HepG2 (cell line): ENCODE data around the gene AHRR. TPM values are rescaled to one million over a fixed set of nuclear protein-coding genes. Genes with fewer than 3 reads are reported as not detected.

Experiments
- AKAP8 ChIP-seq: sonication (generic); formaldehyde crosslinking; IDR thresholded peaks from 2 replicates; pipeline ENCODE4 v1.5.1; 2020; ENCODE audit warnings: mild to moderate bottlenecking, missing genetic modification reagents
- ESRRA ChIP-seq: sonication (generic); formaldehyde crosslinking; IDR thresholded peaks from 2 replicates; pipeline ENCODE4 v1.5.1; 2020; ENCODE audit warnings: mild to moderate bottlenecking, low read depth, missing genetic modification reagents
- FOSL1 ChIP-seq: sonication (generic); formaldehyde crosslinking; IDR thresholded peaks from 2 replicates; pipeline ENCODE4 v1.9.0; 2021; ENCODE audit warnings: missing genetic modification reagents, borderline replicate concordance
- GZF1 ChIP-seq: sonication (generic); formaldehyde crosslinking; IDR thresholded peaks from 2 replicates; pipeline ENCODE4 v1.5.1; 2020; ENCODE audit warnings: mild to moderate bottlenecking, missing genetic modification reagents
- SALL1 ChIP-seq: sonication (generic); formaldehyde crosslinking; IDR thresholded peaks from 2 replicates; pipeline ENCODE4 v1.8.0; 2022; ENCODE audit warnings: mild to moderate bottlenecking, missing genetic modification reagents
- SMAD9 ChIP-seq: sonication (generic); formaldehyde crosslinking; IDR thresholded peaks from 2 replicates; pipeline ENCODE4 v1.5.1; 2020; ENCODE audit warnings: mild to moderate bottlenecking, missing genetic modification reagents
- ZBTB7B ChIP-seq: sonication (generic); formaldehyde crosslinking; IDR thresholded peaks from 2 replicates; pipeline ENCODE4 v1.4.0; 2020; ENCODE audit warnings: missing genetic modification reagents
- ZFP90 ChIP-seq: sonication (generic); formaldehyde crosslinking; IDR thresholded peaks from 2 replicates; pipeline ENCODE4 v1.8.0; 2022; ENCODE audit warnings: missing genetic modification reagents, mild to moderate bottlenecking, inconsistent platforms, borderline replicate concordance
- ZNF292 ChIP-seq: sonication (generic); formaldehyde crosslinking; IDR thresholded peaks from 2 replicates; pipeline ENCODE4 v1.8.1; 2022; ENCODE audit warnings: mild to moderate bottlenecking, low read depth, missing genetic modification reagents, borderline replicate concordance
- ZNF737 ChIP-seq: sonication (generic); formaldehyde crosslinking; IDR thresholded peaks from 2 replicates; pipeline ENCODE4 v1.5.0; 2020; ENCODE audit warnings: missing genetic modification reagents, mild to moderate bottlenecking, borderline replicate concordance
- ZNF766 ChIP-seq: sonication (generic); formaldehyde crosslinking; IDR thresholded peaks from 2 replicates; pipeline ENCODE4 v1.5.0; 2020; ENCODE audit warnings: missing genetic modification reagents, borderline replicate concordance
- polyA plus RNA-seq, 8 experiments: library from polyadenylated mRNA; depleted of rRNA in 3 of 8; stranded (reverse) in 7 of 8; unstranded in 1 of 8; fragments of >200 nt; fragmentation: Illumina TruSeq in 4 of 8; extraction: Trizol in 4 of 8; gene quantifications; 2 replicates each; pipeline versions ENCODE4 v1.2.1 to v1.2.3, GENCODE V29; 2011 to 2016; ENCODE audit warnings: low read depth in 4 of 8, missing spikeins in 1 of 8, mixed read lengths in 1 of 8; ENCODE audit not compliant: insufficient read depth in 1 of 8
- total RNA-seq, 5 experiments: library from RNA; depleted of rRNA; stranded (reverse); fragments of >200 nt; fragmentation: Illumina TruSeq; extraction: Trizol; gene quantifications; 2 replicates each; pipeline ENCODE4 v1.2.3, GENCODE V29; 2016; ENCODE audit warnings: low read depth in 1 of 5
- TF ChIP-seq, protein P1 (sequence below): sonication (generic); formaldehyde crosslinking; conservative IDR thresholded peaks from 2 replicates; pipeline ENCODE4 v1.5.0; 2020; ENCODE audit warnings: missing genetic modification reagents
- TF ChIP-seq, protein P2 (sequence below): sonication (generic); formaldehyde crosslinking; IDR thresholded peaks from 2 replicates; pipeline ENCODE4 v1.4.0; 2020; ENCODE audit warnings: mild to moderate bottlenecking, missing genetic modification reagents
- TF ChIP-seq, protein P3 (sequence below): sonication (generic); formaldehyde crosslinking; IDR thresholded peaks from 2 replicates; pipeline ENCODE4 v1.4.0; 2020; ENCODE audit warnings: mild to moderate bottlenecking, missing genetic modification reagents
- TF ChIP-seq, protein P4 (sequence below): sonication (generic); formaldehyde crosslinking; IDR thresholded peaks from 2 replicates; pipeline ENCODE4 v1.4.0; 2020; ENCODE audit warnings: mild to moderate bottlenecking, missing genetic modification reagents
- TF ChIP-seq, protein P5 (sequence below): IDR thresholded peaks from 2 replicates; pipeline ENCODE4 v1.6.1; 2016; ENCODE audit warnings: control low read depth
- TF ChIP-seq, protein P6 (sequence below): sonication (generic); formaldehyde crosslinking; IDR thresholded peaks from 2 replicates; pipeline ENCODE4 v1.8.0; 2022; ENCODE audit warnings: missing genetic modification reagents, mild to moderate bottlenecking, inconsistent platforms, borderline replicate concordance

The AHRR gene
- total and polyA plus RNA-seq, 2 of the 13 experiments (the other 11 are each of a cell fraction or from before 2014, with no cell fraction given) = 0.28 to 0.35 TPM

DNA sequence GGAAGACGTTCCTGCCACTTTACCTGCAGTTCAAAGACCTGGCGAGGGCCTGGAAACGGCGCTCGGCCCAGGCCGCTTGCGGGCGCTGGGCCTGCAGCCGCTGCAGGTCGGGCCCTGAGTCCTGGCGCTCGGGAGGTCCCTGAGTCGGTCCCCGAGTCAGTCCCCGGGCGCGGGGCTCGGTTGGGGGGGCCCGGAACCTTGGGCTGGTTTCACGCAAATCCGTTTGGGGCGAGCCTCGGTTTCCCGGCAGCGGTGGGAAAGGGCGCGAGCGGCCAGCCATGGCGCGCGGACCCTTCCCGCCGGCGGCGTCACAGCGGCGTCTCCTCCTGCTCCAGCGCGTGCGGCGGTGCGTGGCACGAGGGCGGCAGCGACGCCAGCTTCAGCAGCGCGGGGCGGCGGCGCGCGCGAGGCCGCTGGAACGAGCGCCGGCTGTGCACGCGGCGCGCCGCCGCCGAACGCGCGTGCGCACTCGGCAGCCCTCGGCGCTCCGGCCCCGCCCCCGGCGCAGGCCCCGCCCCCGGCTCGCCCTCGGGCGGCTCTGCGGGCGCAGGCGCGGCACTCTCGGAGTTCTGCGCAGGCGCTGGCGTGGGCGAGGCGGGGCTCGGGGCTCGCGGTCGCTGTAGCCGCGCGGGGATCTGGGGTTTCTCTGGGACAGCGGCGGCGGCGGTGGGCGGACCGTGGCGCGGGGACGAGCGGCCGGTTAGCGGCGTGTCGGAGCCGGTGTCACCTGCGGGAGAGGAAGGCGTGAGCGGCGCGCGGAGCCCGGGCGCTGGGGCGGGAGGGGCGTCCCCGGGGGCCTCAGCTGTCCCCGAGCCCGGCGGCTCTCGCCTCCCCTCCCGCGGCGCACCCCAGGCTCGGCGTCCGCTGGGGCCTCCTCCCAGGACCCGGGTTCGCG is 151.4 kb downstream of the AHRR start (continued):
- TF ChIP-seq, protein P1, sequence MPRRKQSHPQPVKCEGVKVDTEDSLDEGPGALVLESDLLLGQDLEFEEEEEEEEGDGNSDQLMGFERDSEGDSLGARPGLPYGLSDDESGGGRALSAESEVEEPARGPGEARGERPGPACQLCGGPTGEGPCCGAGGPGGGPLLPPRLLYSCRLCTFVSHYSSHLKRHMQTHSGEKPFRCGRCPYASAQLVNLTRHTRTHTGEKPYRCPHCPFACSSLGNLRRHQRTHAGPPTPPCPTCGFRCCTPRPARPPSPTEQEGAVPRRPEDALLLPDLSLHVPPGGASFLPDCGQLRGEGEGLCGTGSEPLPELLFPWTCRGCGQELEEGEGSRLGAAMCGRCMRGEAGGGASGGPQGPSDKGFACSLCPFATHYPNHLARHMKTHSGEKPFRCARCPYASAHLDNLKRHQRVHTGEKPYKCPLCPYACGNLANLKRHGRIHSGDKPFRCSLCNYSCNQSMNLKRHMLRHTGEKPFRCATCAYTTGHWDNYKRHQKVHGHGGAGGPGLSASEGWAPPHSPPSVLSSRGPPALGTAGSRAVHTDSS (CRISPR knock-in tag) = no peak
- TF ChIP-seq ZBTB7B (CRISPR knock-in tag) (peak; percentile 17; the same call in 1 of the 2 replicates), GZF1 (CRISPR knock-in tag) (no peak), ZFP90 (CRISPR knock-in tag) (peak; percentile 88; the same call in 1 of the 2 replicates), SALL1 (CRISPR knock-in tag) (peak; percentile 87), AKAP8 (CRISPR knock-in tag) (no peak), ZNF737 (CRISPR knock-in tag) (no peak; the same call in 1 of the 2 replicates), ZNF292 (no peak), ESRRA (CRISPR knock-in tag) (peak; percentile 72), ZNF766 (CRISPR knock-in tag) (peak; percentile 99), FOSL1 (no peak), SMAD9 (CRISPR knock-in tag) (no peak)
- TF ChIP-seq, protein P2, sequence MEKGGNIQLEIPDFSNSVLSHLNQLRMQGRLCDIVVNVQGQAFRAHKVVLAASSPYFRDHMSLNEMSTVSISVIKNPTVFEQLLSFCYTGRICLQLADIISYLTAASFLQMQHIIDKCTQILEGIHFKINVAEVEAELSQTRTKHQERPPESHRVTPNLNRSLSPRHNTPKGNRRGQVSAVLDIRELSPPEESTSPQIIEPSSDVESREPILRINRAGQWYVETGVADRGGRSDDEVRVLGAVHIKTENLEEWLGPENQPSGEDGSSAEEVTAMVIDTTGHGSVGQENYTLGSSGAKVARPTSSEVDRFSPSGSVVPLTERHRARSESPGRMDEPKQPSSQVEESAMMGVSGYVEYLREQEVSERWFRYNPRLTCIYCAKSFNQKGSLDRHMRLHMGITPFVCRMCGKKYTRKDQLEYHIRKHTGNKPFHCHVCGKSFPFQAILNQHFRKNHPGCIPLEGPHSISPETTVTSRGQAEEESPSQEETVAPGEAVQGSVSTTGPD = no peak
- TF ChIP-seq, protein P3, sequence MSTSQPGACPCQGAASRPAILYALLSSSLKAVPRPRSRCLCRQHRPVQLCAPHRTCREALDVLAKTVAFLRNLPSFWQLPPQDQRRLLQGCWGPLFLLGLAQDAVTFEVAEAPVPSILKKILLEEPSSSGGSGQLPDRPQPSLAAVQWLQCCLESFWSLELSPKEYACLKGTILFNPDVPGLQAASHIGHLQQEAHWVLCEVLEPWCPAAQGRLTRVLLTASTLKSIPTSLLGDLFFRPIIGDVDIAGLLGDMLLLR (CRISPR knock-in tag) = peak; percentile 99
- TF ChIP-seq, protein P4, sequence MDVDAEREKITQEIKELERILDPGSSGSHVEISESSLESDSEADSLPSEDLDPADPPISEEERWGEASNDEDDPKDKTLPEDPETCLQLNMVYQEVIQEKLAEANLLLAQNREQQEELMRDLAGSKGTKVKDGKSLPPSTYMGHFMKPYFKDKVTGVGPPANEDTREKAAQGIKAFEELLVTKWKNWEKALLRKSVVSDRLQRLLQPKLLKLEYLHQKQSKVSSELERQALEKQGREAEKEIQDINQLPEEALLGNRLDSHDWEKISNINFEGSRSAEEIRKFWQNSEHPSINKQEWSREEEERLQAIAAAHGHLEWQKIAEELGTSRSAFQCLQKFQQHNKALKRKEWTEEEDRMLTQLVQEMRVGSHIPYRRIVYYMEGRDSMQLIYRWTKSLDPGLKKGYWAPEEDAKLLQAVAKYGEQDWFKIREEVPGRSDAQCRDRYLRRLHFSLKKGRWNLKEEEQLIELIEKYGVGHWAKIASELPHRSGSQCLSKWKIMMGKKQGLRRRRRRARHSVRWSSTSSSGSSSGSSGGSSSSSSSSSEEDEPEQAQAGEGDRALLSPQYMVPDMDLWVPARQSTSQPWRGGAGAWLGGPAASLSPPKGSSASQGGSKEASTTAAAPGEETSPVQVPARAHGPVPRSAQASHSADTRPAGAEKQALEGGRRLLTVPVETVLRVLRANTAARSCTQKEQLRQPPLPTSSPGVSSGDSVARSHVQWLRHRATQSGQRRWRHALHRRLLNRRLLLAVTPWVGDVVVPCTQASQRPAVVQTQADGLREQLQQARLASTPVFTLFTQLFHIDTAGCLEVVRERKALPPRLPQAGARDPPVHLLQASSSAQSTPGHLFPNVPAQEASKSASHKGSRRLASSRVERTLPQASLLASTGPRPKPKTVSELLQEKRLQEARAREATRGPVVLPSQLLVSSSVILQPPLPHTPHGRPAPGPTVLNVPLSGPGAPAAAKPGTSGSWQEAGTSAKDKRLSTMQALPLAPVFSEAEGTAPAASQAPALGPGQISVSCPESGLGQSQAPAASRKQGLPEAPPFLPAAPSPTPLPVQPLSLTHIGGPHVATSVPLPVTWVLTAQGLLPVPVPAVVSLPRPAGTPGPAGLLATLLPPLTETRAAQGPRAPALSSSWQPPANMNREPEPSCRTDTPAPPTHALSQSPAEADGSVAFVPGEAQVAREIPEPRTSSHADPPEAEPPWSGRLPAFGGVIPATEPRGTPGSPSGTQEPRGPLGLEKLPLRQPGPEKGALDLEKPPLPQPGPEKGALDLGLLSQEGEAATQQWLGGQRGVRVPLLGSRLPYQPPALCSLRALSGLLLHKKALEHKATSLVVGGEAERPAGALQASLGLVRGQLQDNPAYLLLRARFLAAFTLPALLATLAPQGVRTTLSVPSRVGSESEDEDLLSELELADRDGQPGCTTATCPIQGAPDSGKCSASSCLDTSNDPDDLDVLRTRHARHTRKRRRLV (CRISPR knock-in tag) = 0 out of 2 replicates have a peak, but pooled peaks have one; percentile 42
- TF ChIP-seq, protein P5, sequence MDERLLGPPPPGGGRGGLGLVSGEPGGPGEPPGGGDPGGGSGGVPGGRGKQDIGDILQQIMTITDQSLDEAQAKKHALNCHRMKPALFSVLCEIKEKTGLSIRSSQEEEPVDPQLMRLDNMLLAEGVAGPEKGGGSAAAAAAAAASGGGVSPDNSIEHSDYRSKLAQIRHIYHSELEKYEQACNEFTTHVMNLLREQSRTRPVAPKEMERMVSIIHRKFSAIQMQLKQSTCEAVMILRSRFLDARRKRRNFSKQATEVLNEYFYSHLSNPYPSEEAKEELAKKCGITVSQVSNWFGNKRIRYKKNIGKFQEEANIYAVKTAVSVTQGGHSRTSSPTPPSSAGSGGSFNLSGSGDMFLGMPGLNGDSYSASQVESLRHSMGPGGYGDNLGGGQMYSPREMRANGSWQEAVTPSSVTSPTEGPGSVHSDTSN = no peak
- TF ChIP-seq, protein P6, sequence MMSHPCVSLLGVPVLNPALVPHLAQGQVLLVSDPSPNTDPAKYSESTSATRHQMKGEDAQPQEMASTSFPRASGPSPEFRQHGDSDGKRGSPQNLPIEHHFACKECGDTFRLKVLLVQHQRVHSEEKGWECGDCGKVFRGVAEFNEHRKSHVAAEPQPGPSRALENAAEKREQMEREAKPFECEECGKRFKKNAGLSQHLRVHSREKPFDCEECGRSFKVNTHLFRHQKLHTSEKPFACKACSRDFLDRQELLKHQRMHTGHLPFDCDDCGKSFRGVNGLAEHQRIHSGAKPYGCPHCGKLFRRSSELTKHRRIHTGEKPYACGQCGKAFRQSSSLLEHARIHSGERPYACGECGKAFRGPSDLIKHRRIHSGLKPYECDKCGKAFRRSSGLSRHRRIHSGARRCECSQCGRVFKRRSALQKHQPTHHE (CRISPR knock-in tag) = no peak; the same call in 1 of the 2 replicates
